PC-3 (cell line): Measurements from ENCODE around the gene PIGU. TPM values are rescaled to one million over a fixed set of nuclear protein-coding genes. Genes with fewer than 3 reads are reported as not detected.
A peak's percentile ranks its signal among the peaks of the same experiment; 100 is the strongest.

Experiments
- ATAC-seq: fragments of 200-7000 bp; cut with Tn5 transposase; 2 replicates; pipeline ENCODE4 v1.9.1; 2020; ENCODE audit warnings: mild to moderate bottlenecking, moderate library complexity
- BruUV-seq: library from RNA; stranded (reverse); fragments of 400-500 nt; replicated peaks from 2 replicates; lab custom pipeline; 2021; lab: Mats Ljungman, UMichigan
- CTCF ChIA-PET: fragments of 300-600 bp; sonication (Branson Sonifier 250); formaldehyde crosslinking; loops from one replicate; lab custom pipeline; 2022; ENCODE audit warnings: antibody characterized with exemption; lab: Charles Lee
- POLR2A ChIA-PET: fragments of 300-600 bp; sonication (Branson Sonifier 250); formaldehyde crosslinking; loops from one replicate; lab custom pipeline; 2022; ENCODE audit warnings: antibody characterized with exemption; ENCODE audit not compliant: unreplicated experiment; lab: Charles Lee
- DNase-seq: peaks from one replicate; pipeline ENCODE4 v3.0.0-alpha.2; 2015
- H2AFZ ChIP-seq: fragments of 300-600 bp; sonication (generic); 2 replicates; pipeline ENCODE4 v1.6.0; 2016; ENCODE audit warnings: antibody characterized with exemption, low read length
- H3F3A ChIP-seq: fragments of 300-600 bp; sonication (generic); one replicate; pipeline ENCODE4 v1.6.0; 2017; ENCODE audit warnings: antibody characterized with exemption, low read length, control low read depth, mild to moderate bottlenecking; ENCODE audit not compliant: unreplicated experiment
- H3K27ac ChIP-seq: fragments of 300-600 bp; sonication (generic); 2 replicates; pipeline ENCODE4 v1.5.1; 2016; ENCODE audit warnings: mild to moderate bottlenecking, low read length
- H3K27me3 ChIP-seq: fragments of 300-600 bp; sonication (generic); 2 replicates; pipeline ENCODE4 v1.6.1; 2016; ENCODE audit warnings: low read length, mixed read lengths
- H3K36me3 ChIP-seq: fragments of 300-600 bp; sonication (generic); 2 replicates; pipeline ENCODE4 v1.6.1; 2016; ENCODE audit warnings: low read depth, mixed run types, low read length, mixed read lengths
- H3K4me1 ChIP-seq: fragments of 300-600 bp; sonication (generic); 2 replicates; pipeline ENCODE4 v1.5.1; 2016; ENCODE audit warnings: low read length; ENCODE audit not compliant: insufficient read depth
- H3K4me2 ChIP-seq: fragments of 300-600 bp; sonication (generic); 2 replicates; pipeline ENCODE4 v1.6.0; 2016; ENCODE audit warnings: low read length
- H3K4me3 ChIP-seq: fragments of 300-600 bp; sonication (generic); 2 replicates; pipeline ENCODE4 v1.5.1; 2016; ENCODE audit warnings: mild to moderate bottlenecking, low read length, mixed read lengths
- H3K79me2 ChIP-seq: fragments of 300-600 bp; sonication (generic); 2 replicates; pipeline ENCODE4 v1.6.1; 2017; ENCODE audit warnings: low read length, mixed read lengths
- H3K9ac ChIP-seq: fragments of 300-600 bp; sonication (generic); 2 replicates; pipeline ENCODE4 v1.6.0; 2016; ENCODE audit warnings: mild to moderate bottlenecking, low read length
- H3K9me2 ChIP-seq: fragments of 300-600 bp; sonication (generic); replicated peaks from 2 replicates; pipeline ENCODE4 v1.6.1; 2016; ENCODE audit warnings: mixed run types, low read length, mixed read lengths
- H3K9me3 ChIP-seq: fragments of 300-600 bp; sonication (generic); 2 replicates; pipeline ENCODE4 v1.6.1; 2016; ENCODE audit warnings: low read length, mixed read lengths
- H4K20me1 ChIP-seq: fragments of 300-600 bp; sonication (generic); 2 replicates; pipeline ENCODE4 v1.6.1; 2016; ENCODE audit warnings: low read length, mixed read lengths
- EZH2 ChIP-seq: fragments of 300-600 bp; sonication (generic); IDR thresholded peaks from one replicate; pipeline ENCODE4 v1.6.1; 2017; ENCODE audit warnings: antibody characterized with exemption, mild to moderate bottlenecking, low read length; ENCODE audit not compliant: unreplicated experiment
- EZH2phosphoT487 ChIP-seq: fragments of 300-600 bp; sonication (generic); IDR thresholded peaks from 2 replicates; pipeline ENCODE4 v1.6.1; 2018; ENCODE audit warnings: mild to moderate bottlenecking, antibody characterized with exemption, low read length, borderline replicate concordance
- intact Hi-C: fragments of 100-400 bp; cut with micrococcal nuclease; formaldehyde crosslinking; loops from 2 replicates; pipeline ENCODE4 v1.9.0; 2023
- total RNA-seq: library from RNA; depleted of rRNA; stranded (reverse); fragments of >200 nt; gene quantifications from 2 replicates; pipeline ENCODE4 v1.2.3, GENCODE V29; 2014
- TF ChIP-seq, protein P1 (sequence below): fragments of 300-600 bp; sonication (generic); conservative IDR thresholded peaks from 2 replicates; pipeline ENCODE4 v1.5.1; 2017; ENCODE audit warnings: antibody characterized with exemption, low read depth, mild to moderate bottlenecking, low read length

Gene PIGU
- total RNA-seq, 1 experiment from 2014 or later, result 24.5 TPM

DNA sequence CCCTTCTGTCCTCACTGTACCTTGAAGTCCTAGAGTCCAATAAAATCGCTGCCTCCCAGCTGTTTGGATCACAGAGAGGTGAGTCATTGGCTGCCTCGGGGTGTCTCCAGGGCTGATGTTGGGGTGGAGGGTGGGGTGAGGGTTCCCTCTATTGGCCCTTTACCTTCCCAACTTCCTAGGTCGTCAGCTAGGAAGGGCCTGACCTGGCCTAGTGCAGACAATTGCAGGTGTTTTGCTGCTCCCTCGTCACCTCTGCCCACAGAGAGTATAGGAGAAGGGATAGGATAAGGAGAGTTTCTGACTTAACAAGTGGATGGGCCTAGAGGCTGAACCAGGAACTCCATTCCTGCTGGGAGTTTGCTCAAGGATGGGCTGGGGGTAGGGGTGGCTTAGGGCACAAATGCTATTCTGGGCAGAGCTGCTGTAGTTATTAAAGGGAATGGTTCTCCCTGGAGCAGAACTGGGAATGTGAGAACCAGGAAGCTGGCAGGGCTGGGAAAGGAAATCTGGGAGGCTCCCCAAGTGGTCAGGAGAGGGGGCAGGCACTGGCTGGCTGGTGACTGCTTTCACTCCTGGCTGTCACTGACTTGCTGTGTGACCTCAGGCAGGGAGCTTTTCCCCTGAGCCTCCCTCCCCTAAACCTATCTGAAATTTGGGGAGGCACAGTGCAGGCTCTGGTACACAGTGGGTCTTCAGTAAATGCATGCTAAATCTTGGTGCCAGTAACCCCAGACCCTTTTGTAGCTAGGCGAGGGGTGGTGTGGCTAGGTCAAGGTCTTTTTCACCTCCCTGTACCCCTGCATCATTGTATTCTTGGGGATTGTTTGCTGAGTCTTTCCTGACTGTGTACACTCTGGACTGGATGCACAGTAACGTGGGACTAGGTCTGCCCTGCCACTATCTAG is 28.8 kb upstream of the PIGU start:
- no TSS peak for BruUV-seq
- H3K9ac ChIP-seq, result no peak overlapping the region
- POLR2A ChIA-PET, result interaction anchor here (0.7 kb wide), 1 partner anchor 126 kb away, joined by 5 read pairs; no protein-coding TSS in a partner anchor
- no peaks in the 10 kb centered on the region for H3K79me2 ChIP-seq
- no peaks in the 10 kb centered on the region for H3K36me3 ChIP-seq
- H2AFZ ChIP-seq, result no peak overlapping the region
- H3K4me1 ChIP-seq, result peaks cover 24% of the 10 kb centered on the region
- DNase-seq (peak; percentile 56), ATAC-seq (peak; percentile 4; the same call in 1 of the 2 replicates)
- no peaks in the 10 kb centered on the region for H4K20me1 ChIP-seq
- CTCF ChIA-PET, result interaction anchor here (0.6 to 1.4 kb wide), 5 partner anchors 40 to 152 kb away, joined by 3 to 10 read pairs (median 4); no protein-coding TSS in a partner anchor
- no peaks in the 10 kb centered on the region for H3K9me2 ChIP-seq
- H3K27ac ChIP-seq, result no peak overlapping the region
- no peak overlapping the region for H3K4me3 ChIP-seq
- no peaks in the 10 kb centered on the region for H3K9me3 ChIP-seq
- no peaks in the 10 kb centered on the region for H3K27me3 ChIP-seq
- no peaks in the 10 kb centered on the region for H3F3A ChIP-seq
- peak overlapping the region; percentile 100 for H3K4me2 ChIP-seq
- TF ChIP-seq, protein P1, sequence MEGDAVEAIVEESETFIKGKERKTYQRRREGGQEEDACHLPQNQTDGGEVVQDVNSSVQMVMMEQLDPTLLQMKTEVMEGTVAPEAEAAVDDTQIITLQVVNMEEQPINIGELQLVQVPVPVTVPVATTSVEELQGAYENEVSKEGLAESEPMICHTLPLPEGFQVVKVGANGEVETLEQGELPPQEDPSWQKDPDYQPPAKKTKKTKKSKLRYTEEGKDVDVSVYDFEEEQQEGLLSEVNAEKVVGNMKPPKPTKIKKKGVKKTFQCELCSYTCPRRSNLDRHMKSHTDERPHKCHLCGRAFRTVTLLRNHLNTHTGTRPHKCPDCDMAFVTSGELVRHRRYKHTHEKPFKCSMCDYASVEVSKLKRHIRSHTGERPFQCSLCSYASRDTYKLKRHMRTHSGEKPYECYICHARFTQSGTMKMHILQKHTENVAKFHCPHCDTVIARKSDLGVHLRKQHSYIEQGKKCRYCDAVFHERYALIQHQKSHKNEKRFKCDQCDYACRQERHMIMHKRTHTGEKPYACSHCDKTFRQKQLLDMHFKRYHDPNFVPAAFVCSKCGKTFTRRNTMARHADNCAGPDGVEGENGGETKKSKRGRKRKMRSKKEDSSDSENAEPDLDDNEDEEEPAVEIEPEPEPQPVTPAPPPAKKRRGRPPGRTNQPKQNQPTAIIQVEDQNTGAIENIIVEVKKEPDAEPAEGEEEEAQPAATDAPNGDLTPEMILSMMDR, result 0 out of 2 replicates have a peak, but pooled peaks have one; percentile 9
- TF ChIP-seq EZH2, result no peak
- intact Hi-C loops, result no loop called here

DNA sequence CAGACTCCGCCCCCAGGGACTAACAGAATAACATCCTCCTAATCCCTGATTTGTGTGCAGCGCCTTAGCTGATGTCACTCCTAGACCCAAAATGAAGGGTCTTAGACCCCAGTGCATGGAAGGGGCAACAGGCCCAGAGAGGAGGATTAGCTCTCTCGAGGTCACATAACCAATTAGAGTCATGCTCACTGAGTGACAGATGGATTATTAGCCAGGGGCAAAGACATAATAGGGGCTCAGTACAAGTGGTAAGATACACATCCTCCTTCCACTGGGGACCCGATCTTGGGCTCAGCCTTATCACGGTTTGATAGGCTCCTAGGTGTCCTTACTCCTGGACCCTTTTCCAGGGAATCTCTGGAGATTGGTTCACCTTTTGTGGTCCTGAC is 28.1 kb upstream of the PIGU start:
- intact Hi-C loops, result no loop called here
- Histone ChIP-seq H3K9me3 (no peaks in the 10 kb centered on the region), H3K9me2 (no peaks in the 10 kb centered on the region), H3K79me2 (no peaks in the 10 kb centered on the region), H4K20me1 (no peaks in the 10 kb centered on the region), H3K4me3 (peak overlapping the region; percentile 85; the same call in 1 of the 2 replicates), H3K9ac (0 out of 2 replicates have a peak overlapping the region, but pooled peaks have one; percentile 58), H3K36me3 (no peaks in the 10 kb centered on the region), H3F3A (no peaks in the 10 kb centered on the region), H2AFZ (peak overlapping the region; percentile 97; the same call in 1 of the 2 replicates), H3K27me3 (no peaks in the 10 kb centered on the region), H3K4me1 (peaks cover 20% of the 10 kb centered on the region), H3K4me2 (peak overlapping the region; percentile 100), H3K27ac (no peak overlapping the region)
- TF ChIP-seq, protein P1, result no peak
- no peak for TF ChIP-seq EZH2phosphoT487
- TF ChIP-seq EZH2, result no peak
- ChIA-PET POLR2A (no interaction called here), CTCF (interaction anchor here (0.6 to 1.4 kb wide), 3 partner anchors 121 to 152 kb away, joined by 3 to 10 read pairs (median 4); no protein-coding TSS in a partner anchor)
- ATAC-seq, result no peak
- BruUV-seq, result TSS peak; percentile 67
- DNase-seq, result no peak
